ENCODE data around the gene KCNH3.

GRCh38 chr12:49537231-49537751, 1.5 kb upstream of the KCNH3 start:
- TF ChIP-seq CTCF (IDR thresholded peaks at IDR 0.05) (no peak), EZH2 (IDR thresholded peaks at IDR 0.05) (no peak)

All from neural progenitor cell (in vitro differentiated cells).